ENCODE results near the gene SWT1.

GRCh38 chr1:185137896-185138545 lies 18.9 kb upstream of the SWT1 start:
- TF ChIP-seq PATZ1 (CRISPR knock-in tag; IDR thresholded peaks at IDR 0.05; ENCODE audit: borderline replicate concordance) (no peak), ZNF8 (CRISPR knock-in tag; IDR thresholded peaks at IDR 0.05) (no peak), ZFP3 (CRISPR knock-in tag; IDR thresholded peaks at IDR 0.05) (no peak), ISL1 (CRISPR knock-in tag; IDR thresholded peaks at IDR 0.05) (no peak), BACH2 (CRISPR knock-in tag; IDR thresholded peaks at IDR 0.05; ENCODE audit: borderline replicate concordance) (no peak), OSR1 (CRISPR knock-in tag; IDR thresholded peaks at IDR 0.05) (no peak), TCF4 (CRISPR knock-in tag; IDR thresholded peaks at IDR 0.05; ENCODE audit: borderline replicate concordance) (no peak), PPARA (CRISPR knock-in tag; IDR thresholded peaks at IDR 0.05; ENCODE audit: borderline replicate concordance) (no peak)

All from SK-N-SH treated with all-trans-retinoic acid at 6 μM for 48 hours (cell line).